Natural killer cell treated with Interleukin-12 subunit alpha and Interleukin-12 subunit beta and Interleukin-15 and Interleukin-18, amount 100 ng/mL, for 72 hours (primary cell): ENCODE results near the gene IGFBP5. TPM values are rescaled to one million over a fixed set of nuclear protein-coding genes. Genes with fewer than 3 reads are reported as not detected.

Experiments used
- ATAC-seq, 2 donors: fragments of 150-1000 bp; cut with Tn5 transposase in 1 of 2; sonication (Bioruptor Pico), chemical (Tn5 transposase) in 1 of 2; 2 replicates each; pipeline ENCODE4 v1.10.0; 2021
- DNase-seq: peaks from one replicate; pipeline ENCODE4 v3.0.0; 2022; ENCODE audit warnings: low spot score
- H3K27ac Mint-ChIP-seq, 2 donors: 1 replicate in 1 of 2; 2 replicates in 1 of 2; pipeline ENCODE4 v1.8.0; 2022; ENCODE audit warnings: mixed read lengths in 2 of 2, mild to moderate bottlenecking in 1 of 2, moderate library complexity in 1 of 2
- H3K27me3 Mint-ChIP-seq, 2 donors: 1 replicate in 1 of 2; 2 replicates in 1 of 2; pipeline ENCODE4 v1.8.0; 2022; ENCODE audit warnings: mixed read lengths in 2 of 2
- H3K36me3 Mint-ChIP-seq: one replicate; pipeline ENCODE4 v1.8.0; 2022; ENCODE audit warnings: mixed read lengths
- H3K4me1 Mint-ChIP-seq, 2 donors: 1 replicate in 1 of 2; 2 replicates in 1 of 2; pipeline ENCODE4 v1.8.0; 2022; ENCODE audit warnings: low read depth in 2 of 2, mixed read lengths in 2 of 2, mild to moderate bottlenecking in 1 of 2
- H3K4me3 Mint-ChIP-seq: one replicate; pipeline ENCODE4 v1.8.0; 2022; ENCODE audit warnings: mixed read lengths
- H3K9me3 Mint-ChIP-seq: 2 replicates; pipeline ENCODE4 v1.8.0; 2022; ENCODE audit warnings: mixed read lengths
- total RNA-seq, 2 donors: library from RNA; stranded (reverse); gene quantifications; one replicate each; pipeline ENCODE4 v1.2.3, GENCODE V29; 2022

IGFBP5 gene
- total RNA-seq, 2 donors from 2014 or later, result 0.08 TPM; not detected in 1

DNA sequence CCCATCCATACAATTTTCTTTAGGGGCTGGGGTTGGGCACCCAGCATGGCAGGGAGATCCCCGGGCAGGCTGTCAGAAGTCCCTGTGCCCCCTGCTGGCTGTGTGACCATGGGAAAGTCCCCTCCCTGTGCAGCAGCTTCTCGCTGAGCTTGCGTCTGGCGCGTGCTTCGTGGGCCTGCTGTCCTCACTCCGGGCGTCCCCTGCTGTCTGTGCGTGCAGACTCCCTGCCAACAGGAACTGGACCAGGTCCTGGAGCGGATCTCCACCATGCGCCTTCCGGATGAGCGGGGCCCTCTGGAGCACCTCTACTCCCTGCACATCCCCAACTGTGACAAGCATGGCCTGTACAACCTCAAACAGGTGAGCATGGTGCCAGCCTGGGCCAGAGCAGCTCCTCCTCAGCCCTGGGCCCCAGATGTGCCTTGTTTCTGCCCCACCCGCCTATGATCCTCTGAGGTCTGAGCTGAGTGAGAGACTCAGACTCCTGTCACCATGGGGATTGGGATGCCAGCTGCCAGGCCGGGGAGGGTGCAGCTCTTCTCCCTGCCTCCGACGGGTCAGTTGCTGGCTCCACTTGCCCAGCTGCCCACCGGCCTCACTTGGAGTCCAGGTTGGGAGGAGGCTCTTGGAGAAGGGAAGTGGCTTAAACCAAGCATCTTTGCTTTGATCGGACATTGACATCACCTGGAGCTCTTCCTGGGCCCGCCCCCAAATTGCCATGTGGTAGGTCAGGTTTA is 33.5 kb downstream of the IGFBP5 start:
- no peak overlapping the region for H3K4me3 Mint-ChIP-seq
- H3K36me3 Mint-ChIP-seq, result no peaks in the 10 kb centered on the region
- ATAC-seq (no peak), DNase-seq (no peak)
- H3K4me1 Mint-ChIP-seq, result no peaks in the 10 kb centered on the region
- H3K27ac Mint-ChIP-seq, result no peak overlapping the region
- H3K9me3 Mint-ChIP-seq, result no peaks in the 10 kb centered on the region
- peaks cover 0 to 6% of the 10 kb centered on the region in 2 donors for H3K27me3 Mint-ChIP-seq

DNA sequence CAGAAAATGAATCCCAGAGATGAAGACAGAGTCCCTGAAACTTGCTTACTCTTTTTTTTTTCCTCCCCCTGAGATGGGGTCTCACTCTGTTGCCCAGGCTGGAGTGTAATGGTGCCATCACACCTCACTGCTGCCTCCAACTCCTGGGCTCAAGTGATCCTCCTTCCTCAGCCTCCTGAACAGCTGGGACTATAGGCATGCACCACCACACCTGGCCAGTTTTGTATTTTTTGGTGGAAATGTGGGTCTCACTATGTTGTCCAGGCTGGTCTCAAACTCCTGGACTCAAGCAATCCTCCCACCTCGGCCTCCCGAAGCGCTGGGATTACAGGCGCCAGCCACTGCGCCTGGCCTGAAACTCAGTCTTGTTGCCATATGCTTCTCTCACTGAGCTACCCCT is 34.3 kb downstream of the IGFBP5 start:
- Mint-ChIP-seq H3K27me3 (peaks cover 0 to 5% of the 10 kb centered on the region in 2 donors), H3K27ac (no peak overlapping the region), H3K36me3 (no peaks in the 10 kb centered on the region), H3K4me1 (no peaks in the 10 kb centered on the region), H3K4me3 (no peak overlapping the region), H3K9me3 (no peaks in the 10 kb centered on the region)
- ATAC-seq, result no peak
- no peak for DNase-seq

DNA sequence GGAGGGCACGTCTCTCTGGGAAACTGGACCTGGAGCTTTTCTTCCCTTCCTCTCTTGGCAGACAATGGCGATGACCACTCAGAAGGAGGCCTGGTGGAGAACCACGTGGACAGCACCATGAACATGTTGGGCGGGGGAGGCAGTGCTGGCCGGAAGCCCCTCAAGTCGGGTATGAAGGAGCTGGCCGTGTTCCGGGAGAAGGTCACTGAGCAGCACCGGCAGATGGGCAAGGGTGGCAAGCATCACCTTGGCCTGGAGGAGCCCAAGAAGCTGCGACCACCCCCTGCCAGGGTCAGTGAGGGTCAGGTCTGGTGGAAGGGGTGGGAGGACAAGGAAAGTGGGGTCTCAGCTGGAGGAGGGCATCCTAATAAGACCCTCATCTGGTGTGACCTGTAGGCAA is 34.9 kb downstream of the IGFBP5 start:
- H3K4me3 Mint-ChIP-seq, result no peak overlapping the region
- ATAC-seq (no peak), DNase-seq (no peak)
- no peaks in the 10 kb centered on the region for H3K9me3 Mint-ChIP-seq
- no peaks in the 10 kb centered on the region for H3K4me1 Mint-ChIP-seq
- H3K27me3 Mint-ChIP-seq, result peaks cover 0 to 5% of the 10 kb centered on the region in 2 donors
- no peaks in the 10 kb centered on the region for H3K36me3 Mint-ChIP-seq
- H3K27ac Mint-ChIP-seq, result no peak overlapping the region

DNA sequence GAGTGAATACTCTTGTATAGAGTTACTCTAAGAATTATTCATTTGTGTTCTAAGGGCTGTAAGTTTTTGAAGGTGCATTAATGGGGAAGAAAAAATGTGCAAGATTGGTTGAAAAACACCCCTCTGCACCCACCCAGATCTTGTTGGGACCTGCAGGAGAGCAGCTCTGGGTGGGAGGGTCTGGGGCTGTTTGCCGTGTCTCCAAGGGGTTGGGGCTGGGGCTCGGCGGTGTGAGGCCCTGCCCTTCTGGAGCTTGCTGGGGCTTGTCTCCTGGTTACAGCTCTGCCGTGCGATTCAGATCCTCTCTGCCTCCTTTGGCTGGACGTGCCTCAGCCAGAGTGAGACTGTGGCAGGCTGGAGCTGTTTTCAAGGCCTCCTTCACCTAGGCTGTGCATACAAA is 36.1 kb downstream of the IGFBP5 start:
- H3K9me3 Mint-ChIP-seq, result no peaks in the 10 kb centered on the region
- H3K27ac Mint-ChIP-seq, result no peak overlapping the region
- H3K4me1 Mint-ChIP-seq, result peaks cover 0 to 2% of the 10 kb centered on the region in 2 donors
- no peaks in the 10 kb centered on the region for H3K36me3 Mint-ChIP-seq
- DNase-seq (no peak), ATAC-seq (no peak)
- no peak overlapping the region for H3K4me3 Mint-ChIP-seq
- H3K27me3 Mint-ChIP-seq, result peaks cover 0 to 5% of the 10 kb centered on the region in 2 donors

DNA sequence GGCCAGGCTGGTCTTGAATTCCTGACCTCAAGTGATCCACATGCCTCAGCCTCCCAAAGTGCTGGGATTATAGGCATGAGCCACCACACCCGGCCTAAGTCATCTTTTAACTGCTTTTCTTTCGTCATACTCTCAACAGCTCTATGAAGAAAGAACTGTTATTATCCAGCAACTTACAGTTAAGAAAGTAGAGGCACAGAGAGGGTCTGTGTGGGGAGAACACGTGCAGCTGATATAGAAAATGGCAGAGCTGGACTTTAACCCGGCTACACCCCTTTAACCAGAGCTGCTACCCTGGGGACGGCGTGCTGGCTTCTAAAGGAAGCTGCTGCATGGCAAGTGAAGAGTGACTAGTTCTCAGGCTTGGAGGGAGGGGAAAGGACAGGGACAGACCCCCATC is 36.6 kb downstream of the IGFBP5 start:
- H3K4me3 Mint-ChIP-seq, result no peak overlapping the region
- ATAC-seq, result no peak
- no peaks in the 10 kb centered on the region for H3K36me3 Mint-ChIP-seq
- H3K4me1 Mint-ChIP-seq, result peaks cover 0 to 5% of the 10 kb centered on the region in 2 donors
- H3K9me3 Mint-ChIP-seq, result no peaks in the 10 kb centered on the region
- no peak overlapping the region for H3K27ac Mint-ChIP-seq
- DNase-seq, result no peak
- H3K27me3 Mint-ChIP-seq, result peaks cover 0 to 5% of the 10 kb centered on the region in 2 donors

DNA sequence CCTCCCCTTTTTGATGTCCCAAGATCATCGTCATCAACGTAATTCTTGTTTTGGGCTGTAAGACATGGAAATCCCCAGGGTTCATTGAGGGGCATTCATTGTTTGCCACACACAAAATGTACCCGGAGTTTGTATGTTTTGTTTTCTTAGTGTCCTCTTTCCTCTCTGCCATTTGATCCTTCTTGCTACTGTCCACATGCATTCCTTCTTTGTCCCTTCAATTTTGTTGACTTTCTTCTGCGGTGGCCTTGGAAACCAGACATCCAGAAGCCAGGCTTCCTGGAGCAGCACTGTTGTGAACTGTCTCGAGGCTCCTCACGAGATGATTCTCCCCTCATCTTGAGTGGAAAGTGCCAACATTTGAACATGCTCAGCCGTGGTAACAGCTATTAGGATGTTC is 37.4 kb downstream of the IGFBP5 start:
- peaks cover 0 to 5% of the 10 kb centered on the region in 2 donors for H3K27me3 Mint-ChIP-seq
- DNase-seq, result no peak
- H3K4me3 Mint-ChIP-seq, result no peak overlapping the region
- H3K27ac Mint-ChIP-seq, result no peak overlapping the region
- no peak for ATAC-seq
- H3K4me1 Mint-ChIP-seq, result peaks cover 0 to 5% of the 10 kb centered on the region in 2 donors
- no peaks in the 10 kb centered on the region for H3K9me3 Mint-ChIP-seq
- H3K36me3 Mint-ChIP-seq, result no peaks in the 10 kb centered on the region

DNA sequence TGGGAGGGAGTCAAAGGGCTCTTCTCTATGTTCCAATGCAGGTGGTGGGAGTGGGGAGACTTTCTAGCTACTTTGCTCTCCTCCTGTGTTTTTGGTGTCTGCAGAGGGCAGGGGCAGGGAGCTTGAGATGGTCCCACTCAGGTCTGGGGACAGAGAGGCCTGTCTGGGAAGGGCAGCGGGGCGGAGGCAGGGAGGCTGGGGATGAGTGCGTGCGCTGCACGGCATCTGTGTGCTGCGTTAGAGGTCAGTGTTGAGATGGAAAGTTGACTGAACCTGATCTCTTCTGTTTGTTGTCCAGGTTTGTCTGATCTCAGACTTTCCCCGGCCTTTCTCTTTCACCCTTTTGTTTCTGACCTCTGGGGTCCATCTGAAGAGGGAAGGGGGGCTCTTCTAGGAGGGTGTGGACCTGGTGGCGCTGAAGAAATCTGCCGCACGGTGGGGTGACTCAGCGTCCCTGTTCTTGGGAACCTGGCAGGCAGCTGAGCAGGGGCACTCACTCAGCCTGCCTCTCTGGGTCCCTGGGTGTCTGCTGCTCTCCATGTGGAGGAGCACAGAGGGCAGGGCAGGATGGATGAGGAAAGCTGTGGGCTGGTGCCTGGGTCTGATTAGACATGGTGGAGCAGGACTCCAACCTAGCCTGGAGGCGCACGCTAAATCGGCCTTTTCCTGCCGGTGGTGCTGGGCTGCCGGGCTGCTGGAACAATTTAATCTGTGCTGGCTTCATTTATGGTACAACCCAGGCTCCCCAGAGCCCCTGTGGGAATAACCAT is 38.1 kb downstream of the IGFBP5 start:
- ATAC-seq, result no peak
- no peak for DNase-seq
- Mint-ChIP-seq H3K4me1 (peaks cover 0 to 5% of the 10 kb centered on the region in 2 donors), H3K9me3 (no peaks in the 10 kb centered on the region), H3K27ac (no peak overlapping the region), H3K36me3 (no peaks in the 10 kb centered on the region), H3K4me3 (no peak overlapping the region), H3K27me3 (peaks cover 0 to 5% of the 10 kb centered on the region in 2 donors)

DNA sequence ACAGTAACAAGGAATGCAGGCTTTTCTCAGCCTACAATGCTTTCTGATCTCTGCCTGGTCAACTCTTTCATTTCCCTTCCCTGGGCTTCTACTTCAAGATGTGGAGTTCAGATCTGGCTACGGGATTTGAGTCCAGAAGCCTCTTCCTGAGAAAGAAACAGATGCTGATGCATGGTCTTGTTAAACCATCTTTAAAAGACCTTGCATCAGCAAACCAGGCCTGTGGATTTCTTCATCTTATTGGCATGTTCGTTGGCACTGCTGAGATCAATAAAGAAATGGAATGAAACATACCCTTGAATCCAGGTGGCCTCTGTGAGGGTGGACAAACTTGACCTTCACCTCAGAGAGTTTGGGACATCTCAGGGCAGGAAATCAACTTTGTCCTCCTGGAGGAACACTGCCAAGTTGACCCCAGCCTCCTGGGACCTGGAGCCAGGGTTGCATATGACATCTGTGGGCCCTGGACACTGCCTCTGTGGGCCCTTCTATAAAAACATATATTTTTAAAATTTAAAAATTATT is 40.8 kb downstream of the IGFBP5 start:
- DNase-seq (no peak), ATAC-seq (no peak)
- H3K36me3 Mint-ChIP-seq, result no peaks in the 10 kb centered on the region
- H3K4me1 Mint-ChIP-seq, result peaks cover 0 to 5% of the 10 kb centered on the region in 2 donors
- no peak overlapping the region for H3K27ac Mint-ChIP-seq
- no peaks in the 10 kb centered on the region for H3K9me3 Mint-ChIP-seq
- H3K4me3 Mint-ChIP-seq, result no peak overlapping the region
- peaks cover 5 to 7% of the 10 kb centered on the region in 2 donors for H3K27me3 Mint-ChIP-seq

DNA sequence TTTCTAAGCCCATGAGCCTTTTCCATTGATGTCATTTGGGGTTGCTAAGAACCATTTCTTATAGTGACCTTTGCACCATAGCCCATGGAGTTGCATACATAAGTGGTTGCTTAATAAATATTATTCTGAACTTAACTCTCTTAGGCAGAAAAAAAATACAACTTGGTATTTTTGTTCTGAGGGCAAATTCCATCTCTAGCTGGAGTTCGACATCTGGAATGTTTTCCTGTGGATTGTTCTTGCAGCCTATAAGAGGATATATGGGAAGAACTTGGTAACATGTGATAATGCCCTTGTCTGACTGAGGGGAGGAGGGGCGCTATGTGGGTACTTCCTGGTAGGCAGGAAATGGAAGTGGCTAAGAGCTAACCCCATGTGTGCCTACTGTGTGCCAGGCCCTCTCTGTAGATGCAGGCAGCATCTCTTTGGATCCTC is 41.4 kb downstream of the IGFBP5 start:
- H3K27me3 Mint-ChIP-seq, result peaks cover 5 to 7% of the 10 kb centered on the region in 2 donors

DNA sequence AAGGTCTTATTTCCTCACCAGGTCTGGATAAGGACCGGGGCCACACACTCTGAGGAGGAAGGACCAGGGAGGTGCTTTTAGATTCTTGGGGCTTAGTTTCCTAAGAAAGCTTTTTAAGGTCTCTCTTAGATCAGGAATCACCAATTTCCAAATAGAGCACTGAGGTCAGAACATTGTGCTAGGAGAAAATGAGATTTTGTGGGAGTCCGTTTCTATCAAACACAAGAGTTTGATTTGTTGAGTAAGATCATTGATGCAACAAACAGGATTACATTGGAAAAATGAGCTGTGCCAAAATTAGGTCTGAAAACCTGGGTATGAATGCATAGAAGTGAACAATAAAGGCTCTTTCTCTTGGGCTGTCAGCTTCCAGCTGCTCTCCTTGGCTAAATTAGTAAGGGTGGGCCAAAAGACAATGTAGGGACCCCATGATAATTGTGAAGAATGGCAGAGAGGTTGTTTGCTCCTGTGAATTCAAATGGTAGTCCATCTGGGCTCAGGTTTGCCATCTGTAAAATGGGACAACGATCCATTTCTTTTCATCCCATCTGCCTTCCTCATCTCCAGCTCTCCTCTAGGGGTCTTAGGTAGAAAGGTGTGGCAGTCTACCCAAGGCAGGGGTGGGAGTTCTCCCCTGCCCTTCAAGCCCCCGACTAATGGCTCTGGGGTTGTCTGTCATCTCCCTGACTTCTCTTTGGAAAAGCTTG is 42.1 kb downstream of the IGFBP5 start:
- Mint-ChIP-seq H3K27ac (no peak overlapping the region), H3K27me3 (peaks cover 4 to 7% of the 10 kb centered on the region in 2 donors), H3K36me3 (no peaks in the 10 kb centered on the region), H3K4me1 (peaks cover 0 to 5% of the 10 kb centered on the region in 2 donors), H3K9me3 (no peaks in the 10 kb centered on the region), H3K4me3 (no peak overlapping the region)
- DNase-seq (no peak), ATAC-seq (no peak)

More for the DNA sequence above, 41.4 kb downstream of the IGFBP5 start:
- Mint-ChIP-seq H3K9me3 (no peaks in the 10 kb centered on the region), H3K4me3 (no peak overlapping the region), H3K4me1 (peaks cover 0 to 5% of the 10 kb centered on the region in 2 donors), H3K27ac (no peak overlapping the region), H3K36me3 (no peaks in the 10 kb centered on the region)
- DNase-seq, result no peak
- no peak for ATAC-seq

DNA sequence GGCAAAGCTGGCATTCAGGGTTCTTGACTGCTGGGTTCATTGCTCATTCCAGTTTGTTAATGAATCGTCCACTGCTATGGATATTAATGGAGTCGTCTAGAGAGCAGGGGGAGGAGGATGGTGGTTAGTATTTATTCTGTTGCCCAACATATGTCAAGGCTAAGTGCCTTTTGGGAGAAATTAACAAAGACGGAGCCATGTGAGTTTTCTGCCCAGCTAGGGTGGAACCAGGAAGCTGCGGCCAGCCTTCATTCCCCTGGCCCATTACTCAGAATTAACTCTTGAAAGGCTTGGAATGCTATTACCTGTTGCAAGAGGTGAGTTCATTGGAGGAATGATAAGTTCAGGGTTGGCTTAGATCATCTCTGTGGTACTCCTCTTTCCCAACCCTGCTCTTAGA is 42.8 kb downstream of the IGFBP5 start:
- ATAC-seq (no peak), DNase-seq (no peak)
- no peak overlapping the region for H3K4me3 Mint-ChIP-seq
- no peaks in the 10 kb centered on the region for H3K36me3 Mint-ChIP-seq
- peaks cover 0 to 5% of the 10 kb centered on the region in 2 donors for H3K4me1 Mint-ChIP-seq
- H3K27ac Mint-ChIP-seq, result no peak overlapping the region
- H3K27me3 Mint-ChIP-seq, result peaks cover 0 to 7% of the 10 kb centered on the region in 2 donors
- no peaks in the 10 kb centered on the region for H3K9me3 Mint-ChIP-seq

DNA sequence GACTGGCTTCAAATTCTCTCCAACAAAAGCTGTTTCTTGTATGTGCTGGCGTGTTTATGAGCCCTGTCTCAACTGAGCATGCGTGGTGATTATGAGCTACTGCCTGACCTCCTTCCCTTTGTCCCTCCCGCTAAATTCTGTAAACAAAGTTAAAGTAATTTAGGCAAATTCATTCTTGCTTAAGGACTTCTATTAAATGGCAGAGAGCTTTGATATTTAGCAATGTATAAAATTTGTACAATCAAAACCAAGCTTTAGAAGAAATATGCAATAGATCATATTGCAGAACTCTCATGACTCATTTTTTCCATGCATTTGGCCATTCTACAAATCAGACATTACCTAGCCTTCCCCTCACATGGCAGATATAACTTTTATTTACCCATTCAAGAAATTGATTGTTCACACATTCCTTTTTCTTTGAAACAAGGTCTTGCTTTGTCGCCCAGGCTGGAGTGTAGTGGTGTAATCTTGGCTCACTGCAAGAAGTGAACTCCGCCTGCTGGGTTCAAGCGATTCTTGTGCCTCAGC is 43.9 kb downstream of the IGFBP5 start:
- no peaks in the 10 kb centered on the region for H3K9me3 Mint-ChIP-seq
- H3K4me1 Mint-ChIP-seq, result peaks cover 0 to 5% of the 10 kb centered on the region in 2 donors
- H3K27me3 Mint-ChIP-seq, result peaks cover 0 to 7% of the 10 kb centered on the region in 2 donors
- no peaks in the 10 kb centered on the region for H3K36me3 Mint-ChIP-seq
- no peak overlapping the region for H3K4me3 Mint-ChIP-seq
- ATAC-seq, result no peak
- DNase-seq, result no peak
- no peak overlapping the region for H3K27ac Mint-ChIP-seq

DNA sequence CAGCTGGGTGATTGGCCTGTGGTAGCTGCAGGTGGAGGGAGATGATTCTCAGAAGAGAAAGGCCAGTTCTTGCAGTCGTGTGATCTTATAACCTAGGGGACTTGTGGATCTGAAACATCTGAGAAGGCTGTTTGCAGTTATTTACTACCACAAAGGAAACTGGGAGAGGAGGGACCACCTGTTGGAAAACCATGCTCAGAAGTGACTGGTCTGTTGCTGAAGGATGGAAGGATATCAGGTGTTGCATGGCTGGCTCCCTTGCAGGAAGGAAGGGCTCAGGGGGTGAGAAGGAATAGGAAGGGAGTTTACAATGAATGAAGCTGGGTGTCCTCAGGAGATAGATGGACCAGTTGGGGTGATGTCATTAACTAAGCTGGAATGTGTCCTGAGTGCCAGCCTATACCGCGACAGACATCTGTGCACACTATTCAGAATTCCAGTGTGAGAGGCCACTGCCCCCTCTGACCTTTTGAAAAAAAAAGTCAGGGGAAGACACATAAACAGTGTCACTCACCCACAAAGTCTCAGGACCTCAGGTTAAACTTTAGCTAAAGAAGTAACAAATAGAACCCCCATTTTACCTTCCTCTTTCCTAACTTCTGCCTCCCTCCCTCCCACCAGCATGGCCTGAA is 44.6 kb downstream of the IGFBP5 start:
- DNase-seq, result no peak
- Mint-ChIP-seq H3K36me3 (no peaks in the 10 kb centered on the region), H3K9me3 (no peaks in the 10 kb centered on the region), H3K4me3 (no peak overlapping the region), H3K27me3 (peaks cover 0 to 7% of the 10 kb centered on the region in 2 donors), H3K27ac (no peak overlapping the region), H3K4me1 (peaks cover 0 to 5% of the 10 kb centered on the region in 2 donors)
- ATAC-seq, result peak in 1 of 2 donors; percentile 31
